ENCODE data around the gene AUTS2. TPM values are rescaled to one million over a fixed set of nuclear protein-coding genes. Genes with fewer than 3 reads are reported as not detected.

Gene AUTS2
- total RNA-seq, 1 donor from 2014 or later = 10.3 TPM

DNA sequence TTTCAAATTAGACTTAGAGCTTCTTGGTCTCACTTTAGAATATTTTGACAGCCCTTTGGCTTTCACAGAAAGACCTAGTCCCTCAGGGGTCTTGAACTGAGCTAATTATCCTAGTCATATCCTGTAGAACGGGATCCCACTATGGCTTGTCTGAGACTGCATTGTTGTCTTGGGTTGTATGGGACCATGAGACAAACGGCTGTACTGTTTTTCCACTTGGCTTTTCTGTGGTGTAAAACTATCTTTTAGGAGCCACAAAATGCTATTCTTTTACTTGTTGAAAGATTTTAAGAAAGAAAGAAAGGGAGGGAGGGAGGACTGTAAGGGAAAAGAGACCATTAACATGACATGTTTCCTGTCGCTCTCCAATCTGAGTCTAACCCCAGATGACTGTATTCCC, 432.5 kb downstream of the AUTS2 start:
- no peak for DNase-seq (ENCODE audit: low spot score)
- intact Hi-C loops (cut with DNase I) = no loop called here

DNA sequence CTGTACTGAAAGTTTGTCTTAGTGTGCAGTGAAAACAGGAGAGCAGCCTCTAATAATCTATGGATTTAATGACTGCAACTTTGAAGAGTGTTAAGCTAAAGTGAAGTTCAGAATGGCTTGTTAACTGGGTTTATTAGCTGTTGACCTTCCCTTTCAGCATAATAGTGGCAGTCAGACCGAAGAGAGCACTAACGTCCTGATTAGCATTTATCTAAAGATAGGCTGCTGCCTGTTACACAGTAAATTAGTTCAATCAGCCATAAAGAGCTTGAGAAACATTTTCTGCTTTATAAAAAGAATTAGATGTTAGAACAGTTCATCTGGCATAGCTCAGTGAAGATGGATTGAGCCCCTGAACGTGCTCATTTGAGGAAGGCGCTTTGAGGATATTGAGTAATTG, 433.0 kb downstream of the AUTS2 start:
- intact Hi-C loops (cut with DNase I) = no loop called here
- no peak for DNase-seq (ENCODE audit: low spot score)

DNA sequence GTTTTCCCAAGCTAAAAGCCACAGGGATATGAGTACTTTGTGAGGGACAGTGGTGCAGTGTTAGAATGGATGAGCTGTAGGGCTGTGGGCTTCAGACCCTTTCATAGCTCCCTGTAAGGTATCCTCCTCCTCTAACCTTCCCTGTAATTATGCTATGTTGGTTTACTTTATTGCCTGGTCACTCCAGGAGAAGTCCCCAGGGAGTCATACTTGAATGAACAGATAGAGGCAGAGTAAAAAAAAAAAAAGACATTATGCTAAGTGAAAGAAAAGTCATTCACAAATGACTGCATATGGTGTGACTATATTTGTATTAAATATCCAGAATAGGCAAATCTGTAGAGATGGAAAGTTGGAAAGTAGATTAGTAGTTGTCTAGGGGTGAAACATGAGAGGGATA, 434.4 kb downstream of the AUTS2 start:
- intact Hi-C loops (cut with DNase I) = no loop called here

GRCh38 chr7:70033226-70033625, 435.0 kb downstream of the AUTS2 start:
- intact Hi-C loops (cut with DNase I) = no loop called here
- DNase-seq (ENCODE audit: low spot score) = no peak

More for the DNA sequence above, 434.4 kb downstream of the AUTS2 start:
- DNase-seq (ENCODE audit: low spot score) = no peak

DNA sequence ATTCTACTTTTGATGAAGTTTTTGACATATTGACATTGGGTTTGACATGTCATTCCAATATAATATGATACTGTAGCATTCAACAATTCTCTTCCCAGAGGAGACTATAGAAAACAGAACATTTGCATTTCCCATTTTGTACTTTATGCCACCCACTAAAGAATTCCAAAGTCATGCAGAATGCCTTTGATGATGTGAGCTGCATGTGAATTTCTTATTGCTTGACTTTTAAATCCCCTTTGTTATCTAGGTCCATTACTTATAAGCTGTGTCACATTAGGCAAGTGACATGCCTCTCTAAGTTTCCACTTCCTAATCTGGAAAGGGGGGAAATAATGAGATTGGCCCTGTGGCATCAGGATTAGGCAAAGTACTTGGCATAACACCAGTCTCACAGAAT, 436.7 kb downstream of the AUTS2 start:
- intact Hi-C loops (cut with DNase I) = no loop called here

GRCh38 chr7:70035519-70035918, 437.2 kb downstream of the AUTS2 start:
- DNase-seq (ENCODE audit: low spot score) = no peak
- intact Hi-C loops (cut with DNase I) = no loop called here

More for the DNA sequence above, 436.7 kb downstream of the AUTS2 start:
- no peak for DNase-seq (ENCODE audit: low spot score)

DNA sequence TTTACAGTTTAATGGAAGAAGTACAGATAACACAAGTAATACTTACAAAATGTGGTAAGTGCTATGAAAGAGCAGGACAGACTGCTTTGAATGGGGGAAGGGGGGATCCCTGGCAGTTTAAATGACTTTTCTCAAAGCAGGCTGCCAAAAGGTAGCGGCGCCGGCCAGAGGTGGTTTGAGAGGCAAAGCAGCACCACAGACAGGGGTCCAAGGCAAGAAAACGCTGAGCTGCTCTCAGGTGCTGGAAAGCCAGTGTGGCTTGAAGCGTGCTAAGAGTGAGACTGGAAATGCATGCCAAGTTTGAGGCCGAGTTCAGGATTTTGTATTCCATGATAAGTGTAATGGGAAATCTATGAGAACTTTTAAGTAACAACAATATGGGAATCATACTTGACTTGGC, 437.7 kb downstream of the AUTS2 start:
- DNase-seq (ENCODE audit: low spot score) = no peak
- intact Hi-C loops (cut with DNase I) = no loop called here

GRCh38 chr7:70036695-70037094, 438.4 kb downstream of the AUTS2 start:
- intact Hi-C loops (cut with DNase I) = no loop called here
- no peak for DNase-seq (ENCODE audit: low spot score)

DNA sequence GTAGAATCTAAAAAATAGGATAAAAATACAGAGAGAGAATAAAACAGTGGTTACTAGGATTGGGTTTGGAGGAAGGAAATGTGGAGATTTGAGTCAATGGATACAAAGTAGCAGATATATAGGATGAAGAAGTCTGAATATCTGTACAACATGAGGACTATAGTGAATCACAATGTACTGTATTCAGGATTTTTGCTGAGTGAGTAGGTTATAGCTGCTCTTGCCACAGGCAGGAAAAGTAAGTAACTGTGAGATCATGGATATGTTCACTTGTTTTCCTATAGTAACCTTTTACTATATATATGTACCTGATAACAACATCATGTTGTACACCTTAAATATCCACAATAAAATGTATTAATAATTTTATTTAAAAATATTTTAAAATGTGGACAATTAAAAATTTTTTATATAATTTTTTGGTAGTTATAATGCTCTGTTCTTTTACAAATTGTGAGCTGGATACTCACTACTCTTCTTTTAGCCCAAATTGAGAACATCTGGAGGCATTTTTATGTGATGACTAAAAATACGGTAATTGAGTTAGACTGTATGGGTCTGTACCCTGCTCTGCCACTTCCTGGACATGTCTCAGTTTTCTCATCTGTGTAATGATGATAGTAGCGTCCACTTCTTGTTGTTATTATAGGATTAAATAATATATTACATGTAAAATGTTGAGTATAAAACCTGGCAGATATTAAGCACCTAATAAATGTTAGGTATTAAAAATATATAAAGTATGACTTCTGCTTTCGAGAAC, 439.1 kb downstream of the AUTS2 start:
- no peak for DNase-seq (ENCODE audit: low spot score)
- intact Hi-C loops (cut with DNase I) = no loop called here

GRCh38 chr7:70040051-70040450, 441.8 kb downstream of the AUTS2 start:
- intact Hi-C loops (cut with DNase I) = loop anchor here (5.0 kb wide), 2 partner anchors 122 to 657 kb away; no protein-coding TSS in a partner anchor
- DNase-seq (ENCODE audit: low spot score) = no peak

- intact Hi-C loops (cut with DNase I) = loop anchor here (5.0 kb wide), 2 partner anchors 121 to 656 kb away; no protein-coding TSS in a partner anchor
- no peak for DNase-seq (ENCODE audit: low spot score)
Measured at GRCh38 chr7:70040970-70041766, 442.9 kb downstream of the AUTS2 start.

DNA sequence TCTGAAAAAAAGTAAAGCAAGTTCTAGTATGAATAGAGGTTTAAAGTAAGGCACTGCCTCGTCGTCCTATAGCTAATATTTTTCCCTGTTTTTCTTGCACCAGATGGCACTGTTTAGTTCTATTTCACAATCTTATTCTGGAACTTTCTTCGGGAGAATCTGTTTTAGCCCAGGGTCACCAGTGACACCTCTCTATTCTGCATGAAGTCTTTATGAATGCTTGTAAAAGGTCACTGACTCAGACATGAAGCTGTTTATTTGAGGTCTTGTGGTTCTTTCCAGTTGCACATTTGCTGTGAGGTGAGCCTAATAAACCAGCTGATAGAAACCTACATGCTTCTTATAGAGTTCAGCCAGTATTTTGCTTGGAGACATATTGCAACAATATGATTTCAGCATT, 444.3 kb downstream of the AUTS2 start:
- DNase-seq (ENCODE audit: low spot score) = no peak
- intact Hi-C loops (cut with DNase I) = loop anchor here (5.0 kb wide), 2 partner anchors 120 to 655 kb away; no protein-coding TSS in a partner anchor

DNA sequence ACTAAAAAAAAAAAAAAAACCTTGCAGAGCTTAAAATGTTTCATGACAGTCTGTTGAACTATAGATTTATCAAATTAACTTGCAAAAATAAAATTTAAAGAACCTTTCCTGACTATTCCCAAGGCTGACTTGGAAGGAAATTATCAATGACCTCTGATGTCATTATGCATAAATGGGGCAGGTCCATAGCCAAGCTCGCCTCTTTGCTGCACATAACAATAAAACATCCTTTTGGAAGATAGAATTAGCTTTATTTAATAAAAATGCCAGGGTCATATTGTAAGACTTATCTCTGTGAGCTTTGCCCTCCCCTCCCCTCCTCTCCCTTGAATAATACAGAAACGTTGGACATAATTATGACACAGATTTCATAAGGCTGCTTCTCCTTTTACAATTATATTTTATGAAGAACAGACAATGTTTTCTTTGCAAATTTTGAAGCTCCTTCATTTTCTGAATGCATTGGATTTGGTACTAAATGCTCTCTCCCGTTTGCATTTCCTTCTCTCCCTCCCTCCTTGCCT, 444.8 kb downstream of the AUTS2 start:
- intact Hi-C loops (cut with DNase I) = loop anchor here (5.0 kb wide), 2 partner anchors 119 to 654 kb away; no protein-coding TSS in a partner anchor
- DNase-seq (ENCODE audit: low spot score) = no peak

DNA sequence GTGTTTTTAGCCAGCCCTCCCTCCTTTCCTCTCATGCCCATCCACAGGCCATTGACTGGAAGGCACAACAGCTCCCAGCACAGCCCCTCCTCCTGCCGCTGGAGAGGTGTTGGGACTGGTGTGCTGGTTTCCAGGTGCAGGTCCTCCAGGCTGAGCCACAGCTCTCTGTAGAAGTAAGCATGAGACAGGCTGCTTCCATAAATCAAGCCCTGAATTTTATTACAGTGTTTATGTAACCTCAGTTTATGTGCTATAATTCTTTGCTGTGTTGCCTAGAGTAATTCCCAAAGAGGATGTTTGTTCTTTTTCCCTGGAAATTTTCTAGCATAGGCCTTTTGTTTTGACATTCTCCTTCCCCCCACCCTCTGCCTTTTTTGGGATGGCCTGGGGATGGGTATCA, 445.8 kb downstream of the AUTS2 start:
- intact Hi-C loops (cut with DNase I) = loop anchor here (5.0 kb wide), 2 partner anchors 118 to 653 kb away; no protein-coding TSS in a partner anchor

DNA sequence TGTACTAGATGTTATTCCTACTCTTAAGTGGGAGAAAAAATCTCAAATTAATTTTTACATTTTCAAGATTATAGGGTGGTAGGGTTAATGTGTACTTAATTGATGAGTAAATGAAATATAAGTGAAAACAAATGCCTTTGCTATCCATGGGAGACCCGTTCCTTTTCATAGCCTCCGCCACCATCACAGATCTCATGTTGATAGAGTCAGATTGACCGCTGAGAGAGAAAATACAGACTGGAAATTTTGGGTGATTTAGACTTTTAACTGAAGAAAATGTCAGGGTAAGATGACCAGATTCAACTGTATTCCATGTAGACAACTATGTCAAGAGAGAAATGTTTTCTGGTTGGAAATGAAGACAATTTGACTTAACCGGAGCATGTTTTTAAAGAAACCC, 446.2 kb downstream of the AUTS2 start:
- no peak for DNase-seq (ENCODE audit: low spot score)
- intact Hi-C loops (cut with DNase I) = loop anchor here (5.0 kb wide), 2 partner anchors 118 to 653 kb away; no protein-coding TSS in a partner anchor

More for the DNA sequence above, 445.8 kb downstream of the AUTS2 start:
- no peak for DNase-seq (ENCODE audit: low spot score)

DNA sequence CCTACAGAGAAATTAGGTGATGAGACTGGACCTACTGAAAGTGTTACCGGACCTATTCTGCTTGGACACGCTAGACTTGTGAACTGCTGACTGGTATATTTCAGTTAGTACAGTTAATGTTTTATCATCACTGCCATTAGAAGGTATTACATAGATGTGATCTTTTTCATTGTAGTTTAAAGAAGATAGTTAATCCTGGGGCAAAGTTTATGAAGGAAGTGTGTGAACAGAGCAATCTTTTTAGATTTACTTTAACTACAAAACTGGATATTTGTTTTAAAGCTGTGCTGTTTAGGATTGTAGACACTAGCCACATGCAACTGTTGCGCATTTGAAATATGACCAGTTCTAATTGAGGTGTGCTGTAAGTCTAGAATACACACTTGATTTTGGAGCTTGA, 446.7 kb downstream of the AUTS2 start:
- intact Hi-C loops (cut with DNase I) = loop anchor here (5.0 kb wide), 2 partner anchors 117 to 652 kb away; no protein-coding TSS in a partner anchor

DNA sequence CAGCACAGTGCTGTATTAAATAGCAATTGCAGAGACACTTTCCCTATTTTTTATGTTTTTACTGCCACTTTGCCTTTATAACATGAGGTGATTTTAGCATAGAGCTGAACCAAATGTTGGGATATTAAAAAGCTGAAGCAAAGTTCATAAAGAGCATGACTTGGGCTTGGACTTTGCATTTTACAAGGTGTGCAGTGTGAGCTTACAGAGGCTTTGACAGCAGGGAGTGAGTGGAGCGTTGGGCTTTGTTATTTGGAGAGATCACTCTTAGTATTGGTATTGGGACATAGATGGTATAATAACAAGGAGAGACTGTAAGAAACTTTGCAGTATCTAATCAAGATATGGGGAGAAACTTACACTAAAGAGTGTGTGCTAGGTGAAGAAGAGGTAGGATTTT, 449.1 kb downstream of the AUTS2 start:
- intact Hi-C loops (cut with DNase I) = no loop called here
- no peak for DNase-seq (ENCODE audit: low spot score)

More for the DNA sequence above, 446.7 kb downstream of the AUTS2 start:
- no peak for DNase-seq (ENCODE audit: low spot score)

- intact Hi-C loops (cut with DNase I) = no loop called here
- DNase-seq (ENCODE audit: low spot score) = no peak
Measured at GRCh38 chr7:70047891-70048448, 449.7 kb downstream of the AUTS2 start.

- no peak for DNase-seq (ENCODE audit: low spot score)
- intact Hi-C loops (cut with DNase I) = no loop called here
Measured at GRCh38 chr7:70051726-70052125, 453.5 kb downstream of the AUTS2 start.

DNA sequence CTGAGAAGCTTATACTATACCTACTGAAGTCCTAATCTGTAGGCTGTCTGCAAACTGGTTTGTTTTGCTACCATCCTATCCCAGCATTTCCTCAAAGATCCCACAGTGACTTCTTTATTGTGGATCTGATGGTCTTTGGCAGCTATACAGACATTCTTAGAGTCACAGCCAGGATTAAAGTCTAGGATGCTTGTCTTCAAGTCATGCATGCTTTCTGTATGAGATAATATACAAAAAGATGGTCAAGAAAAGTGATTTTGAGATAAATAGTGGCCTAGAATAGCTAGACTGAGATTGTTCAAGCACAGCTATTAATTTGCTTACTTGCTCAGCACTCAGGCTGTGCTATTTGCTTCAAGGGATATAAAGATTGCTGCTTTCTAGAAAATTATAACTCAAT, 454.4 kb downstream of the AUTS2 start:
- DNase-seq (ENCODE audit: low spot score) = no peak
- intact Hi-C loops (cut with DNase I) = no loop called here

All from cardiac septum (tissue), 1 donor.